Measurements from ENCODE around the gene SH3RF1.
"Not testable (repeated sequence)": the region's sequence is repeated elsewhere in the genome, so short reads cannot be mapped to it uniquely, and the experiment has no call there.

Gene SH3RF1

DNA sequence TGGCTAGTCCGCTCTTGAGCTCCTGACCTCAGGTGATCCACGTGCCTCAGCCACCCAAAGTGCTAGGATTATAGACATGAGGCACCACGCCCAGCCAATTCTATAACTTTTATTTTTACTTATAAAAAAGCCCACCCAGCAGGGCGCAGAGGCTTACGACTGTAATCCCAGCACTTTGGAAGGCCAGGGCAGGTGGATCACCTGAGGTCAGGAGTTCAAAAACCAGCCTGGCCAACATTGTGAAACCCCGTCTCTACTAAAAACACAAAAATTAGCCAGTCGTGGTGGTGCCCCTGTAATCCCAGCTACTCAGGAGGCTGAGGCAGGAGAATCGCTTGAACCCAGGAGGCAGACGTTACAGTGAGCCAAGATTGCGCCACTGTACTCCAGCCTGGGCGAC is 73.5 kb downstream of the SH3RF1 start:
- DNase-seq = not testable (repeated sequence)

DNA sequence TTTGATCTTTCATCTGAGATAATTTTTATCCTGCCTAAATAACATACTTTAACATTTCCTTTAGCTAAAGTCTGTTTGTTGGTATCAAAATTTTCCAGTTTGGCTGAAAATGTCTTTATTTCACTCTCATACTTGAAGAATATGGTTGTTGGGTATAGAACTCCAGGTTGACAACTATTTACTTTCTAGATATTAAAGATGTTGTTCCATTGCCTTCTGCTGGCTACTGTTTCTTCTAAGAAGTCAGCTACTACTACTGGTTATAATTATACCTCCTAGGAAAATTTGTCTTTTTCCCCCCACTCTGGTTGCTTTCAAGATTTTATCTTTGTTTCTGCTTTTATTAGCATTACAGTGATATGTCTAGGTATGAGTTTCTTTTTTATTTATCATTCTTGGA is 75.7 kb downstream of the SH3RF1 start:
- DNase-seq = no peak

DNA sequence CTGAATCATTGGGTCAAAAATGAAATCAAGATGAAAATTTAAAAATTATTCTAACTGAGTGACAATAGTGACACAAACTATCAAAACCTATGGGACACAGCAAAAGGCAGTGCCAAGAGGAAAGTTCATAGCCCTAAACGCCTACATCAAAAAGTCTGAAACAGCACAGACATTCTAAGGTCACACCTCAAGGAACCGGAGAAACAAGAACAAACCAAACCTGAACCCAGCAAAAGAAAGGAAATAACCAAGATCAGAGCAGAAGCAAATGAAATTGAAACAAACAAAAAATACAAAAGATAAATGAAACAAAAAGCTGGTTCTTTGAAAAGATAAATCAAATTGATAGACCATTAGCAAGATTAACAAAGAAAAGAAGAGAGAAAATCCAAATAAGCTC is 80.8 kb downstream of the SH3RF1 start:
- DNase-seq = not testable (repeated sequence)

DNA sequence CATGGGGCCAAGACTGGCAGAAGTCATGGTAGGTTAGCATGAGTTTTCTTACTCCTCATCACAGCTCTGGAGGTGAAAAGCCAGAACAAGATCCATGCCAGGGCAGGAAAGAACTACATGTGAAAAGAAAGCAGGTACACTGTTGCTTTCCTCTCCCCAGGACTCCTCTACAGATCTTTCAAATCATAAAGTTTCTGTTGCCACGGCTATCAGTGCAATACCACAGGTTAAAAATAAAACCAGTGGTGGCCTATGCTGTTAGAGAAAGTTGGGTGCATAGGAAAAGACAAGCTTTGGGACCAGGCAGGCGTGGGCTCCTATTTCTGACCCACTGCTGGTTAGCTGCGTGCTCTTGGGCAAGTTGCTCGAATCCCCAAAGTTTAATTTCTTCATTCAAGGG is 81.4 kb downstream of the SH3RF1 start:
- no peak for DNase-seq

DNA sequence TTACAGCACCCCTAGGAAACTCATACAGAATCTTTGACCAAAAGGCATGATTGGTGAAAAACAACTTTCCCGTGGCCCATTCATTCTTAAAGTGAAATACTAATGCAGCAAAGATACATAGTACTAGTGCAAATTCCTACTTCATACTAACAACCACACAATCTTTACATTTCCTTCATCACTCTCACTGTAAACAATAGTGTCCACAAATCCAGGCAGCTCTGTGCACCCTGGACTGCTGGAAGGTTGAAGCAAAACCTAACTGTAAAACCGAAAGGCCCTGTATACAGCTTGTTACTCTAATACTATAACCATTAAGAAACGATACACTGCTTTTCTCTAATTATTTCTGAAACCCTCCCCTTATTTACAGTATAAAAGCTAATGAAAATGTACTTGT is 82.6 kb downstream of the SH3RF1 start:
- DNase-seq = no peak

DNA sequence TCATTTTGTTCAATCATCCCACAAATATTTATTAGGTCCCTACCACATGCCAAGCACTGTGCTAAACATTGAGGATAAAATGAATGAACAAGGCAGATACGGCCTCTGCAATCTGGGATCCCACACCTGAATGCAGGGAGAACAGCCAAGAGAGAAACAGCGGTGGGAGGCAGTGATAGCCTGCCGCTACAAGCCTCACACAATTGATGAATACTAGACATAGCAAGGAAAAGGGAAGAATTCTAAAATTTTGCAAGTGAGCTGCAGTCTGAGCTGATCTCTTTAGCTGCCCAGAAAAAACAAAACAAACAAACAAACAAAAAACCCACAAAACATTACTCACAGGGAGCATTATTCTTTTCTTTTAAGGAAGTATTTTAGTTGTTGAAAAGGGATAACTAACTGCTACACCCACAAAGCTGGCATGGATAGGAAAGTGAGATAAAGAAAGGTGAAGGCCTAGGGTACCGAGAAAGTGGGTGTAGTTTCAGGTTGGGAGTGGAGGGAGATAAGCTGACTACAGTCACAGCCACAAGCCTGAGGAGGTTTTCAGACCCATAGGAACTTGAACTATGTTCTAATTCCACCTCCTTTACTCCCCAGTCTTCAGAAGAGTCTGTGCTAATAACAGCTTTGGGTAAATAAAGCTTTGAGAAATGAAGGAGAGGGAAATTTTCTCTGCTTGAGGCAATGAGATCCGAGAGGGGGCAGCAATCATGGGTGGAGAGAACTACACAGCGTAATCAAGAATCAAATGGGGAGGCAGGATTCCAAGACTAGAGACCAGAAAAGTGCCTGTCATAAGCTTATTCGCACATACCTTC is 85.4 kb downstream of the SH3RF1 start:
- no peak for DNase-seq

DNA sequence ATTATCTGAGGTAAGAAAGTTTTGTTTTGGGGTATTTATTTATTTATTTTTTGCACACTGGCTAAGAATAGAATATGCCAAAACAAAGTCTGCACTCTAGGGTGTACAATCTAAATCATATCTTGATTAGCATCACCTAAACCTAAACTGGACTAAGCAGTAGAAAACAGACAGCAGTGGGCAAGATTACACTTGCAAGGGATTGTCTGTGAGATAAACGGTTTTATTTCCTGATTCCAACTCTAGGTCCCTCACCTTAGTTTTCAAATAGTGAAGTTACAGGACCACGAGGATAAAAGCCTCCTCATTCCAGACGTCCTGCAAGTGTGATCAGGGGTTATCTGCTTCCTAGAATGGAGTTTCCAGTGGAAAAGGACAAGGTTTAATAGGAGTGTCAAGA is 86.1 kb downstream of the SH3RF1 start:
- no peak for DNase-seq

DNA sequence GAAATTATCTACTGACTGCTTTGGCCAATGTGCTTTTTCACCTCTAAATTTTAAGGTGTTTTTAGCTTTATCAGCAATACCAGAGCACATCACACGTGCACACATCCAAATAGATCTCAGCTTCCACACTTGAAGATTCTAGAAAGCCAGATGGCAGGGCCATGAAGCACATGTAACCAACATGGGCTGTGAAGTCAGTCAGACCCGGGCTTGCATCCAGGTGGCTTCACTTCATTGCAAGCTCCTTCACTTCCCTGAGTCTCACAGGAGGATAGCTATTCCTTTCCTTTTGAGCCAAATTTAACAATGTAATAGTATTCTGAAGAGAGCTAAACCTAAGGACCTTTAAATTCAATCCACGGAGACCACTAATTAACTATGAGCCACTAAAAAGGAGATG is 86.5 kb downstream of the SH3RF1 start:
- no peak for DNase-seq

DNA sequence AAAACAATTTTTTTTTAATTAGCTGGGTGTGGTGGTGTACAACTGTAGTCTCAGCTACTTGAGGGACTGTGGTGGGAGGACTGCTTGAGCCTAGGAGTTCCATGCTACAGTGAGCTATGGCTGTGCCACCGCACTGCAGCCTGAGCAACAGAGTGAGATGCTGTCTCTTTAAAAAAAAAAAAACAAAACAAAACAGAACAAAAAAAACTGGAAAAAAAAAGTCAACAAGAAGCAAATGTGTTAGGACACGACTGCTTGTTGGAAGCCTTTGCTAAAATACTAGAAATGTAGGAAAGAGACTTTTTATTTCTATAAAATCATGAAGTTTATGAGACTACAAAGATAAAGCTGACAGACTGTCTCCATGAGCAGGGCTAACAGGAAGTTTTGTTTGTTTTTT is 87.2 kb downstream of the SH3RF1 start:
- no peak for DNase-seq

DNA sequence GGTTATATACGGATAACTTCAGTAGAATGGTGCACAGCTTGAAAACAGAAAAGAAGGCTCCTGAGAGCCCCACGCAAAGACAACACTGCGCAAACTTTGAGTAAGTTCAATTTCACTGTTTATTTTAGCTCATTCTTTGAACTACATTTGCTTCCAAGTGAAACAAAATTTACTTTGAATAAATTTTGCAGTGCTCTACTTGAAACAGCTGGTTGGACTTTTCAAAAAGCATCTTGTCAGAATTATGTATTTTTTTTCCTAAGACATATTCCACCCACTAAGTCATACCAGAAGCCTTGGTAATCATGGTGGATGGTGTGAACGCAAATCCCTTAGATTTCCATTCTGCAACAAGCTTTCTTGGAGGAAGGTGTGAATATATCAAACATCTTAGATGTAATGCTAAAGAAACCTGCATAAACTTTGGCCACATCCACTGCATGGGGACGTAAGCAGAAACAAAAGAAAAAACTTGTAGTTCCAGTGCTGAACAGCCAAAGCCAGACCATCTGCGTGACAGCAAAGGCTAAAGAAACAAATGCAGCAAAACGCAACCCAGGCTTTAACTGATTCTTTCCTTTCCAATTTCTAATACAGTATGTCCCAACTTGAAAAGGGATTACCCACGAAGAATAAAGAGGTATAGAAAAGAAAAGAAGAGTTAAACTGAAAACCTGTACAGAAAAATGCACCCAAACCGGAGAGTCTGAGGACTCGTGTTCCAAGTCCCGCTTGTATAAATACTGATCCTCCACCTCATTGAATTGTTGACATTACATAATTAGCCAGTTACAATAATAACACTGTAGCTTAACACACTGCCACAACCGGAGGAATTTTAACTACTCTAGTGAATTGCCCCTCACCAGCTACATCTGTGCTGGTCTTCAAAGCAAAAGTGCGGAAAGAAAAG is 90.9 kb downstream of the SH3RF1 start:
- no peak for DNase-seq

DNA sequence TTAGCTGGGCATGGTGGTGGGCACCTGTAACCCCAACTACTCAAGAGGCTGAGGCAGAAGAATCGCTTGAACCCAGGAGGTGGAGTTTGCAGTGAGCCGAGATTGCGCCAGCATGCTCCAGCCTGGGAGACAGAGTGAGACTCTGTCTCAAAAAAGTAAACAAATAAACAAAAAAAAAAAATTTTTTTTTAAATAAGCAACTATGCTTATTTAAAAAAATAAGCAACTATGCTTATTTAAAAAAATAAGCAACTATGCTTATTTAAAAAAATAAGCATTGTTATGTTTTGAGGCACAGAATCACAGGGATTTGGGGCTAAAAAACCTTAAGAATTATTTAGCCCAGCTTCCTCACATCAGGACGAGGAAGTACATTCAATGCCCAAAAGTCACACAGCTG is 92.7 kb downstream of the SH3RF1 start:
- DNase-seq = not testable (repeated sequence)

DNA sequence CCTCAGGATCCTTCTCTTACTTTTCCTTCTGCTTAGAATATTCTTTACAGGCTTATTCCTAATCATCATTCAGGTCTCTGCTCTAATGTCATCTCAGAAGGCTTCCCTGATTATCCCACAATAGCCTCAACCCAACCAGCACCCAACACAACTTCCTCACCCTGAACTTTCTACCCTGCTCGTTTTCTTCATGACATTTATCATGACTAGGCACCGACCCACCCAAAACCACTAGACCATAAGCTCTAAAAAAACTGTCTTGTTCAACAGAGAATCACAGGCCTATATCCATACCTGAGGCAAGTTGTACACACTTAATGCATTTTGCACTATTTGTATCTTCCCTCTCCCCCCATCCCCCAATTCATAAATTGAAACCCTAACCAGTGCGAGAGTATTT is 95.3 kb downstream of the SH3RF1 start:
- no peak for DNase-seq

DNA sequence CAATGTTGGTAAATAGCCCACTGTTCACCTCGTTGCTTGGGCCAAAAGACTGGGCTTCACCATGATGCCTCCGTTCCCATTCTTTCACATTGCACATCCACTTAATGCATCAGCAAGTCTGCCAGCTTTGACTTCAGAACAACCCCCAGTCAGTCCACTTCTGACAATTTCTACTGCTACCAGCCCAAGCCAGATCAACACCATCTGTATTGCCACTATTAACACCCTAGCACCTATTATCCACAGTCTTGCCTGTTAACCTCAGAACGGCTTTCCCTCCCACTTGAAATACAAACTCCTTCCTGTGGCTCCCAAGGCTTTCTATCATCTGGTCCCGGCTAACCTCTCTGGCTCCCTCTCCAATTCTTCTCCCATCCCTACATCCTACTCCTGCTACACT is 95.7 kb downstream of the SH3RF1 start:
- DNase-seq = no peak

DNA sequence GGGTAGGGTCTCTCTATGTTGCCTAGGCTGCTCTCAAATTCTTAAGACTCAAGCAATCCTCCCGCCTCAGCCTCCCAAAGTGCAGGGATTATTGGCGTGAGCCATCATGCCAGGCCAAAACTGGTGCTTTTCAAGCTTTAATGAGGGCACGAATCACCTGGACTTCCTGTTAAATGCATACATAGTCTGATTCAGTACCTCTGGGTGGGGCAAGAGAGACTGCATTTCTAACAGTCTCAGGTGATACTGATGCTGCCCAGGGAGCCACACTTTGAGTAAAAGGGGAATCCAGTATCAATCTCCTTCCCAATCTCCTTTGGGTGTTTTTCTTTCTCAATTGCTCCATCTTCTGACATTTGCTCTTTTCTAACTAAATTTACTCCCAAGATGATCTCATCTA is 96.5 kb downstream of the SH3RF1 start:
- DNase-seq = no peak

DNA sequence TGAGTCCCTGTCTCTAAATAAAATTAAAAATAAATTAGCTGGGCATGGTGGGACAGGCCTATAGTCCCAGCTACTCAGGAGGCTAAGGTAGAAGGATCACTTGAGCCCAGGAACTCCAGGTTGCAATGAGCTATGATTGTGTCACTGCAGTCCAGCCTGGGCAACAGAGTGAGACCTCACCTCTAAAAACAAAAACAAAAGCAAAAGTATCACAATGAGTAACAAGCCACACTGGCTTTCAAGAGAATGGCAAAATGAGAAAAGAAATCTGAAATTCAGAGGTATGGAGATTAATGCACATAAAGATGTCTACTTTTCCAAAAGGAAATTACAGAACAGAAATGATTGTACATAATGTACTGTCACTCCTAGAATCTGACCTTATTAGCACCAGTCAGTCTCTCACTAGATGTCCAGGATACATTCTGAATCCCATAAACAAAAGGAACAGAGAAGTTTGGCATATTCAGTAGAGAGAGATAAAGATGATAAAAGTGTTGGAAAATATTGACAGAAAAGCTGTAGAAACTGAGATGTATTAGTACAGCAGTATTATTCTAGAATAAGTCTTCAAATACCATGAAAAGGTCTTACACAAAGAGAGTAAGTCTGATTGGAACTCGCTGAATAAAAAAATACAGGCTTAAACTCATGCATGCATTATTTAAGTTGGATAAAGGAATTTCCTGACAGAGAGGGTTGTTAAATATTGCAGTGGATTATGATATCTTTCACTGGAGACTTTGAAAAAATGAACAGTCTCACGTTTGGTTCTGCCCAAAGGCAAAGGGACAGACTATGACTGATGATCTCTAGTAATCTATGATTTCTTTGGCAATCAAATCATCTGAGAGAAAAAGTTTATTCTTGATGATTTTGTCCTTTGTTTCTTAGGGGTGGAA is 102.5 kb downstream of the SH3RF1 start:
- no peak for DNase-seq

DNA sequence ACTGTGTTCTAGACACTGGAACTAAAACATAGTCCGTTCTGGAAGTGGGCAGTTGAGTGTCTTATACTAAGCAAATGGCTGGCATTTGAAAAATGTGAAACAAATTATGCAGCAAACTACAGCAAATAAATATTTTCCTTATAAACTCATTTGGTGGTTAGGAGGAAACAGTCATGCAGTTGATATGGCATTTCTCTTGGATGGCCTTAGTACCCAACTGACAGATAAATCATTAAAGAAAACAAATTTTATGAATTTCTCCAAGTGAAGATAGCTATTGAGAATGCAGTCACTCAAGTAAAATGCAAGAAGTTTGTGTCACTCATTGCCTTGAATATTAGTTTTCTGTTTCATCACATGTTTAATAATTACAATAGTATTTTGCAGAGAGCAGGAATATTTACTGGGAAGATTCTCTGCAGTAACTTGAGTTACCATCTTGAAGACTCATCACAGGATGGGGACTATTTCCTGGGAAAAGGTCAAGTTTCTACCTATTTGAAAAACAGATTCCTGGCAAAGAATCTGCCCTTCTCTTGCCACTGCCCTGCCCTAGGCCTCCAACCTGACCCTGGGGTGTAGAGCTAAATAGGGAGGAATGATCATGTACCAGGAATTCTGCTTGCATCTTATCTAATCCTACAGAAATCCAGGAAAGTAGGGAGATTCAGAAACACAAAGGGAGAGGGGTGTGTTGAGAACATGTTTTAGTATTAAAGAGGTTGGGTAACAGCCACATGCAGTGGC is 105.9 kb downstream of the SH3RF1 start:
- no peak for DNase-seq

DNA sequence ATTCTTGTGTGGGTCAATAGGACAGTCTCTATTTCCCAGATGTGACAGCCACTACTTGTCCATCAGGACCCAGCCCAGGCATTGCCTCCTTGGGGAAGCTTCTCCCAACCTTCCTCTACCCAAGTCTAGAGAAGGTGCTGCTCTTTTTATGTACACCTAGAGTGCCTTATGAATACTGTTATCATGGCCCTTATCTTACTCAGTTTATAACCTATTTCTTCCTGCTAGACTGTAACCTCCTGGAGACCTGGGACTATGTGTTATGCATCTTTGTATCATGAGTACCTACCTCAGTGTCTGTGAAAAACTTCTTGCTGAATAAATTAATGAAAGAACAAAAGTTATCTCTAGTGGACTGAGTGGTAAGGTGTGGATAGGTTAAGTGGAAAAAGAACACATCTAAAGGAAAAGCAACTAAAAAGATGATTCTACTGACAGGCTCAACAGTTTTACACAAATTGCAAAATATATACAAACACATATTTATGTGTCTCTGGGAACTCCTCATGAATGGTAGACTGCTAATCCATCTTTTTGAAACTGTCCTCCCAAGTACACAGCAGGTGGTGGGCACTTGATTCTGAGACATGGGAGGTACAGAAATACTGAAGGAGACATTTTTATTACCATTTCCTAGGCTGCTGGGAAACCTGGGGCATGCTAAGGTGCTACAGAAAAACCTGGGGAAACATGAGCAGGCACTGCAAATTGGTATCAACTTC is 106.6 kb downstream of the SH3RF1 start:
- no peak for DNase-seq

DNA sequence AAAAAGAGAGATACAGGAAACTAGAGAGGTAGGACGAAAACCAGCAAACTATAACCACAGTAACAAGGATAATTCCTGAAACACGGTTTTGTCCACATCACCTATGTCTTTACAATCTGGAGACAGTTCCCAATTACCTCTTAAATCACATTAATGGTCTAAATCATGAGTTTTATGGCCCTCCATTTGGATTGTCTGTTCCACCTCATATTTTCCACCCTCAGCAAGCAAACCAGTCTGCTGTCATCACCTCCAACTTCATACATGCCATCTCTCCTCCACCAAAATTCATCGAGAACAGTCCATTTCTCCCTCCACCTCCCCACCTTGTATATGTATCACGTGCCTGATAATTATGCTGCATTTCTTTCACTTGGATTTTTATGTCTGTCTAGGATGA is 107.3 kb downstream of the SH3RF1 start:
- DNase-seq = no peak

DNA sequence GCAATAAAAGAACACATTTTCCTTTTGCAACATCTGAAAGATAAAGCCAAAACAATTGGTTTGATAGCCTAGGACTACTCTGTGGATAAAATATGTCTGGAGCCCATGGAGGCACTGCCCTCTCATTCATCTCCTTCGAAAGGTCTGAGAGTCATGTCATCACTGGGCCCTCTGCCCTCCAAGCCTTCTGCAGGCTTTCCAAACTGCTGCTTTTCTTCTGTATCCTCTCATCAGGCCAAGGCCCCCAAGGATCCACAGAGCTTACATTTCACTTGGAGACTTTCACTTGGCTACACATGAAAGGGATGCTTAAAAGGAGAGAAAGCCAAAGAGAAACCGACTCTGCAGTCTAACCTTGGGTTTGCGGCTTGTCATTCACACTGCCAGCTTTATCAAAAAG is 109.9 kb downstream of the SH3RF1 start:
- no peak for DNase-seq

DNA sequence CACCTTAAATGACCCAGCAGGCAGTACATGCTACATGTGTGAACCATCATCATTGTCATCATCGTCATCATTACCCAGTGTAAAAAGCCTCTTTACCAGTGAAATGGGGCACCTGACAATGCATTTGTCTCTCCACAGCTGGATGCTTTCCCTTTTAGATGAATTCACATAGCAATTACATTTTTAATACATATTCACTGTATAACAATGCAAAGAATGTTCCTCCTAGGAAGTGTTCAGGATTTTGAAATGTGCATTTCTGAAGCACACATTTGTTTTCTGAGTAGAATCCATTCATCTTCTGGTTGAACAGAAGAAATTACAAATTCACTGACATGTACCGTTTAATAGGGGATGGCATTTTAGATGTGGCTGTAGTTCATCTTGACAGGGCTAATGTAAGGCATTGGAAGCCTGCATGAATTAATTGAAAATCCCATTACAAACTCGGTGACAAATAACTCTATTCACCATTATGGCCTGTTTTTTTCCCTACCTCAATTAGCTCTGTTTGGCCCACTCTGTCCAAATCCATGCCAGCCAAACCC is 111.1 kb downstream of the SH3RF1 start:
- no peak for DNase-seq

DNA sequence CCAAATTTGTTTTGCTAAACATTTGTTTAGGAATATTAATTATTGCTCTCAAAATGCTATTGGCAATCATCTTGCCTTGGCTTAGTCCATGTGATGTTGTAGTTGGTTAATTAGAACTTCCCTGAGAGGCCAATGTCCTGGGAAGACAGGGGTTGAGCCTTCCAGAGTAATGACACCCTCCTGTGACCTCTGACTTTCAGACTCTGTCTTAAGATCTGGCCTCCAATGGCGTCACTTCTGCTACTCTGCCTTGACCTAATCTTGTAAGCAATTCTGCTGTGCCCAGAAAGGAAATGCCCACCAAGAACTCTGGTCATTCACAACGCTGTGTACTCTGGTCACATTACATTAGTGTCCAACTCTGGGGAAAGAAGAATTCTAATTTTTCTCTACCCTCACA is 111.9 kb downstream of the SH3RF1 start:
- no peak for DNase-seq

All from DMS79 treated with DMSO at 0.1 percent for 48 hours (cell line).